Astrocyte of the spinal cord (primary cell): Measurements from ENCODE around the gene C13orf42.

Experiments
- DNase-seq: peaks from one replicate; pipeline ENCODE4 v3.0.0; 2011; ENCODE audit warnings: low read depth, low spot score
- H3K4me3 ChIP-seq: 2 replicates; pipeline ENCODE4 v1.5.1; 2011; ENCODE audit warnings: low read depth, mild to moderate bottlenecking, low read length, moderate library complexity
- CTCF ChIP-seq: IDR thresholded peaks from 2 replicates; pipeline ENCODE4 v1.5.1; 2012; ENCODE audit warnings: low read depth, mild to moderate bottlenecking, low read length, inconsistent platforms
- in situ Hi-C: cut with HindIII; loops from 2 replicates; pipeline ENCODE4 v1.10.0; 2017; ENCODE audit warnings: low sequenced_read_pairs

C13orf42 gene

GRCh38 chr13:51112771-51113170 is 1.7 kb upstream of the C13orf42 start:
- in situ Hi-C loops: no loop called here
- H3K4me3 ChIP-seq: no peak overlapping the region
- TF ChIP-seq CTCF: no peak
- DNase-seq: no peak

GRCh38 chr13:51111997-51112396 is 923 bp upstream of the C13orf42 start:
- in situ Hi-C loops: no loop called here
- DNase-seq: no peak
- TF ChIP-seq CTCF: no peak
- H3K4me3 ChIP-seq: no peak overlapping the region

GRCh38 chr13:51107996-51108395 is 3.1 kb downstream of the C13orf42 start:
- in situ Hi-C loops: no loop called here
- H3K4me3 ChIP-seq: no peak overlapping the region
- no peak for DNase-seq
- TF ChIP-seq CTCF: no peak

- no peak for DNase-seq
- no peak for TF ChIP-seq CTCF
- in situ Hi-C loops: no loop called here
- H3K4me3 ChIP-seq: no peak overlapping the region
Observed at GRCh38 chr13:51105046-51105445, 6.0 kb downstream of the C13orf42 start.

GRCh38 chr13:51101636-51102235 is 9.3 kb downstream of the C13orf42 start:
- in situ Hi-C loops: no loop called here
- H3K4me3 ChIP-seq: no peak overlapping the region
- no peak for DNase-seq
- TF ChIP-seq CTCF: no peak

GRCh38 chr13:51097353-51098043 is 13.6 kb downstream of the C13orf42 start:
- no peak for DNase-seq
- in situ Hi-C loops: no loop called here
- TF ChIP-seq CTCF: no peak
- no peak overlapping the region for H3K4me3 ChIP-seq
